ENCODE data around the gene MMP24OS. TPM values are rescaled to one million over a fixed set of nuclear protein-coding genes. Genes with fewer than 3 reads are reported as not detected.

Gene MMP24OS
- total and polyA plus RNA-seq, 10 of the 15 experiments (the other 5 are each of a cell fraction or from before 2014, with no cell fraction given), result 2.0 to 30.9 (median 10.9) TPM

- TF ChIP-seq IRF3 (IDR thresholded peaks at IDR 0.05), result no peak
- TF ChIP-seq IRF4 (IDR thresholded peaks at IDR 0.05; ENCODE audit: low read depth, low read length), result no peak
- no peak for TF ChIP-seq DPF2 (IDR thresholded peaks at IDR 0.05)
- TF ChIP-seq LARP7 (IDR thresholded peaks at IDR 0.05), result no peak
- TF ChIP-seq HDAC2 (IDR thresholded peaks at IDR 0.05), result no peak
- TF ChIP-seq MEF2B (IDR thresholded peaks at IDR 0.05; ENCODE audit: partially characterized antibody, poor library complexity, severe bottlenecking), result no peak
- no peak for TF ChIP-seq PML (IDR thresholded peaks at IDR 0.05; ENCODE audit: low read length)
- TF ChIP-seq TBL1XR1 (IDR thresholded peaks at IDR 0.05; ENCODE audit: low read depth, low read length), result no peak
- no peak overlapping the region for H3K4me2 ChIP-seq (ENCODE audit: control insufficient read depth, insufficient read depth)
- H2AFZ ChIP-seq (ENCODE audit: control insufficient read depth, low read depth, low read length), result no peak overlapping the region
- intact Hi-C loops (cut with micrococcal nuclease; ENCODE audit: unreplicated experiment), result no loop called here
- no peaks in the 10 kb centered on the region for H3K27me3 ChIP-seq (replicated peaks in 1 of 2; ENCODE audit: control insufficient read depth in 2 of 2, insufficient read depth in 2 of 2, low read length in 1 of 2)
- no peak overlapping the region for H3K9ac ChIP-seq (ENCODE audit: control insufficient read depth, insufficient read depth, low read length)
- no TSS peak for BruUV-seq (replicated peaks)
- DNase-seq (ENCODE audit: low read depth, low spot score), result no peak
- CTCF ChIA-PET, result interaction anchor here (1.5 kb wide), 1 partner anchor 165 kb away, joined by 7 read pairs; no protein-coding TSS in a partner anchor
- RAD21 ChIA-PET (ENCODE audit: unreplicated experiment), result no interaction called here
- ATAC-seq, result no peak
- H3K27ac ChIP-seq (ENCODE audit: control insufficient read depth, insufficient read depth), result no peak overlapping the region
- no peaks in the 10 kb centered on the region for H4K20me1 ChIP-seq (ENCODE audit: control insufficient read depth, insufficient read depth)
- H3K79me2 ChIP-seq (ENCODE audit: control insufficient read depth, insufficient read depth, low read length), result no peaks in the 10 kb centered on the region
- POLR2A ChIA-PET, result no interaction called here
- H3K4me1 ChIP-seq (ENCODE audit: control insufficient read depth, insufficient read depth, low read length), result no peaks in the 10 kb centered on the region
- 66% methylated on average over 6 of the region's 6 CpGs for WGBS (ENCODE audit: insufficient coverage, insufficient replicate concordance, low lambda C conversion rate, missing lambda C conversion rate)
- H3K4me3 ChIP-seq, result no peak overlapping the region
- FAIRE-seq, result no peak
- H3K36me3 ChIP-seq (ENCODE audit: control insufficient read depth in 2 of 2, insufficient read depth in 2 of 2, low read length in 1 of 2), result no peaks in the 10 kb centered on the region; a peak in 1 of 4 replicates
- no peaks in the 10 kb centered on the region for H3K9me3 ChIP-seq (replicated peaks; ENCODE audit: control insufficient read depth, insufficient read depth, low read length)
- SMC1A ChIA-PET (ENCODE audit: uncharacterized antibody, unreplicated experiment), result interaction anchor here (0.6 kb wide), 1 partner anchor 11 kb away, joined by 3 read pairs; no protein-coding TSS in a partner anchor
- in situ Hi-C loops (cut with MboI), result loop anchor here (25.0 kb wide), 1 partner anchor 423 kb away; the partner anchor contains the start of gene NCOA6
Observed at GRCh38 chr20:35260426-35260825, 17.5 kb downstream of the MMP24OS start.
